ENCODE measurements around the gene NLRC5. TPM values are rescaled to one million over a fixed set of nuclear protein-coding genes. Genes with fewer than 3 reads are reported as not detected.

NLRC5 gene
- total RNA-seq, 2 experiments from 2014 or later: 259 to 263 TPM

DNA sequence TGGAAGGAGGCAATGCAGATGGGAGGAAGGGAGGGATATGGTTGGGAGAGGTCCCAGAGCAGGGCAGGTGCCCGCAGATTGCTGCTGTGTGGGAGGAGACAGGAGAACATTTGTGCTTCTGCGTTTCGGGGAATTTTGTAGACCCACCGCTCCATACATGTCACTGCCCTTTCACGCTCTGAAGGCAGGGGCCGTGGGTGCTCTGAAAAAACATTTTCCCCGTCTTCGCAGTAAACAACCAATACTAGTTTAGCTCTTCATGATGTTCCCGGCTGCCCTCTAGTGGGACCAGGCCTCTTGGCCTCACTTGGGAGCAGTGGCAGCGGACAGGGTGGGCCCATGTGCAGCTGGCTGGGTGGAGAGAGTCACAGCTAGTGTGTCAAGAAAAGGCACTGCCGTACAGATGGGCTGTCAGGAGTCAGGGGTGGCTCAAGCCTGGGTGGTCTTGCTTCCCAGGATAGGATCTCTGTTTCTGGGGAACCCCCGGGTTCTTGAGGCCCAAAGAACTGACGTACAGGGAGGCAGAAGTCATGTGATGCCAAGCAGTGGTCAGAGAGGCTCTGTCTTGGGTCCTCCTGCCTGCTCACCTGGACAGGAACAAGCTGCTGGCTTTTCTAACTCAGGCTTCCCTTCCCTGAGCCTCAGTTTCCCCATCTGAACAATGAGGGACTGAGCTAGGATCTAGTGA, 56.5 kb downstream of the NLRC5 start:
- DNase-seq: no peak
- POLR2A ChIA-PET: interaction anchor here (0.6 to 1.2 kb wide), 4 partner anchors 14 to 140 kb away, joined by 3 to 5 read pairs (median 3); partner anchors contain the start of genes NLRC5, PSME3IP1 and RSPRY1
- H3K27me3 Mint-ChIP-seq: no peaks in the 10 kb centered on the region
- CTCF ChIA-PET: interaction anchor here (3.2 kb wide), 1 partner anchor 82 kb away, joined by 12 read pairs; no protein-coding TSS in a partner anchor
- H3K36me3 Mint-ChIP-seq (ENCODE audit: low read depth): peaks cover 78% of the 10 kb centered on the region
- no peak overlapping the region for H3K27ac Mint-ChIP-seq
- H3K9me3 Mint-ChIP-seq: no peaks in the 10 kb centered on the region
- peaks cover 33% of the 10 kb centered on the region for H3K4me1 Mint-ChIP-seq
- H3K4me3 Mint-ChIP-seq: no peak overlapping the region

- POLR2A ChIA-PET: no interaction called here
- peaks cover 78% of the 10 kb centered on the region for H3K36me3 Mint-ChIP-seq (ENCODE audit: low read depth)
Observed at GRCh38 chr16:57048095-57048494, 58.7 kb downstream of the NLRC5 start.

DNA sequence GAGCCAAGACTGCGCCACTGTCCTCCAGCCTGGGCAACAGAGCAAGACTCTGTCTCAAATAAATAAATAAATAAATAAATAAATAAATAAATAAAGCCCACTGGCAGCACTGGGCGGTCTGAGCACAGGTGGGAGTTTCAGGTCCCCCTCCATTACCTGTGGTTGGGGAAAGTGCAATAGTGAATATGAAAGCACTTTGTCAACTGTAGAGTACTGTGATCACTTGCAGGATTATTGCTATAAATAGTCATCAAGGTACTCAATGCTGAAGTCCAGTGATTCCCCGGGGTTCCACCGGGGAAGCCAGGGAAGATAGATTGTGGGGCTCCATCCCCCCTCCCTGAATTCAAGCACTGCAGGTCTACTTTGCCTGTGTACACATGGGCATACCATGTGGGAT, 60.3 kb downstream of the NLRC5 start:
- H3K36me3 Mint-ChIP-seq (ENCODE audit: low read depth): peaks cover 77% of the 10 kb centered on the region

More at GRCh38 chr16:57048095-57048494, 58.7 kb downstream of the NLRC5 start:
- CTCF ChIA-PET: interaction anchor here (1.5 kb wide), 1 partner anchor 84 kb away, joined by 3 read pairs; no protein-coding TSS in a partner anchor
- Mint-ChIP-seq H3K9me3 (no peaks in the 10 kb centered on the region), H3K4me1 (peaks cover 10% of the 10 kb centered on the region), H3K4me3 (no peak overlapping the region), H3K27me3 (no peaks in the 10 kb centered on the region), H3K27ac (peak overlapping the region; percentile 28)
- DNase-seq: no peak

GRCh38 chr16:57051696-57052228, 62.4 kb downstream of the NLRC5 start:
- Mint-ChIP-seq H3K27ac (no peak overlapping the region), H3K27me3 (no peaks in the 10 kb centered on the region), H3K4me3 (no peak overlapping the region), H3K36me3 (ENCODE audit: low read depth) (peaks cover 79% of the 10 kb centered on the region), H3K9me3 (no peaks in the 10 kb centered on the region), H3K4me1 (peaks cover 4% of the 10 kb centered on the region)
- ChIA-PET CTCF (interaction anchor here (1.2 kb wide), 1 partner anchor 88 kb away, joined by 3 read pairs; no protein-coding TSS in a partner anchor), POLR2A (interaction anchor here (1.1 to 3.9 kb wide), 5 partner anchors 11 to 120 kb away, joined by 3 to 20 read pairs (median 4); partner anchors contain the start of genes HERPUD1 and NLRC5)
- DNase-seq: no peak

More for the DNA sequence above, 60.3 kb downstream of the NLRC5 start:
- no peak for DNase-seq
- Mint-ChIP-seq H3K9me3 (no peaks in the 10 kb centered on the region), H3K4me3 (no peak overlapping the region), H3K27ac (no peak overlapping the region), H3K27me3 (no peaks in the 10 kb centered on the region), H3K4me1 (peaks cover 4% of the 10 kb centered on the region)
- POLR2A ChIA-PET: no interaction called here
- CTCF ChIA-PET: no interaction called here

GRCh38 chr16:57053206-57053605, 63.8 kb downstream of the NLRC5 start:
- POLR2A ChIA-PET: interaction anchor here (1.3 to 3.9 kb wide), 2 partner anchors 12 to 64 kb away, joined by 4 to 20 read pairs; partner anchors contain the start of gene NLRC5
- CTCF ChIA-PET: interaction anchor here (0.8 to 1.6 kb wide), 2 partner anchors 30 to 89 kb away, joined by 3 to 4 read pairs; no protein-coding TSS in a partner anchor
- Mint-ChIP-seq H3K27ac (no peak overlapping the region), H3K36me3 (ENCODE audit: low read depth) (peaks cover 74% of the 10 kb centered on the region), H3K4me1 (peaks cover 3% of the 10 kb centered on the region), H3K9me3 (no peaks in the 10 kb centered on the region), H3K4me3 (no peak overlapping the region), H3K27me3 (no peaks in the 10 kb centered on the region)
- DNase-seq: no peak

DNA sequence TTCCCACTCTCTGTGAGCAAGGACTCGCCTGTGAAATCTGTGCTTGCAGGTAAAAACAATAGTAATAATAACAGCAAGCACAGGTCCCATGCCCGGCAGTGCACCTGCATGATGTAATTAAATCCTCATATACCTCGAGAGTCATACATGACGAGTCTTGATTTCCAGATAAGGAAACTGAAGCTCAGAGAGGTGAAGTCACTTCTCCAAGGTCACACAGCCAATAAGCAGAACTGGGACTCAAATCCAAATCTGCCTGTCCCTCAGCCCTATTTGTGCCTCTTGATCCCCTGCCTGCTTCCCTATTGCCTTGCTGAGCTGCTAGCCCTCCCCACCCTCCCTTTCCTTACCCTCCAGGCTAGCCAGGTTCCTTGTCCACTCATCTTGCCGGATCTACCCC, 65.0 kb downstream of the NLRC5 start:
- CTCF ChIA-PET: no interaction called here
- H3K9me3 Mint-ChIP-seq: no peaks in the 10 kb centered on the region
- POLR2A ChIA-PET: no interaction called here
- no peaks in the 10 kb centered on the region for H3K27me3 Mint-ChIP-seq
- peaks cover 73% of the 10 kb centered on the region for H3K36me3 Mint-ChIP-seq (ENCODE audit: low read depth)
- DNase-seq: no peak
- H3K4me3 Mint-ChIP-seq: no peak overlapping the region
- no peak overlapping the region for H3K27ac Mint-ChIP-seq
- H3K4me1 Mint-ChIP-seq: no peaks in the 10 kb centered on the region

- Mint-ChIP-seq H3K9me3 (no peaks in the 10 kb centered on the region), H3K36me3 (ENCODE audit: low read depth) (peaks cover 77% of the 10 kb centered on the region), H3K27me3 (no peaks in the 10 kb centered on the region), H3K4me3 (no peak overlapping the region), H3K4me1 (no peaks in the 10 kb centered on the region), H3K27ac (no peak overlapping the region)
- ChIA-PET CTCF (no interaction called here), POLR2A (no interaction called here)
- no peak for DNase-seq
Observed at GRCh38 chr16:57054771-57055170, 65.4 kb downstream of the NLRC5 start.

DNA sequence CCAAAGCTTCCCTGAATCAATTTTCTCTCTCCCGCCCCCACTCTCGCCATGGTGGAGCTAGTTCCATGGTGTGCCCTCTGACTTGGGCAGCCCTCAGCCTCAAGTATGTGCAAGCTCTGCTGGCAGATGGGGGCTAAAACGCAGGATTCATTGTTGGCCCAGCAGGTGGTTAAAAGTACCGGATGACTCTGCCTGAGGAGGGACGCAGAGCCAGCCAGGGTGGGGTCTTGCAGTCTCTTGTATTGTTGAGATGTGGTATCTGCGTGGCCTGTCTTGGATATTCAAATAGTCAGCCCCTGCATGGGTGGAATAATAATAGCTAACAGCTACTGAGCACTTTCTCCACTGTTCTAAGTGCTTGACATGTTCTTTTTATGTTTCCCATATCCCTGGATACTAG, 66.3 kb downstream of the NLRC5 start:
- Mint-ChIP-seq H3K4me3 (no peak overlapping the region), H3K4me1 (no peaks in the 10 kb centered on the region), H3K9me3 (no peaks in the 10 kb centered on the region), H3K36me3 (ENCODE audit: low read depth) (peaks cover 80% of the 10 kb centered on the region), H3K27ac (no peak overlapping the region), H3K27me3 (no peaks in the 10 kb centered on the region)
- DNase-seq: no peak
- CTCF ChIA-PET: interaction anchor here (1.2 kb wide), 1 partner anchor 90 kb away, joined by 3 read pairs; no protein-coding TSS in a partner anchor
- POLR2A ChIA-PET: no interaction called here

GRCh38 chr16:57058291-57058861, 69.0 kb downstream of the NLRC5 start:
- Mint-ChIP-seq H3K27me3 (no peaks in the 10 kb centered on the region), H3K4me1 (no peaks in the 10 kb centered on the region), H3K9me3 (no peaks in the 10 kb centered on the region), H3K4me3 (no peak overlapping the region), H3K27ac (no peak overlapping the region), H3K36me3 (ENCODE audit: low read depth) (peaks cover 74% of the 10 kb centered on the region)
- POLR2A ChIA-PET: interaction anchor here (1.1 kb wide), 2 partner anchors 9 to 14 kb away, joined by 3 to 4 read pairs; no protein-coding TSS in a partner anchor
- no peak for DNase-seq
- CTCF ChIA-PET: no interaction called here

DNA sequence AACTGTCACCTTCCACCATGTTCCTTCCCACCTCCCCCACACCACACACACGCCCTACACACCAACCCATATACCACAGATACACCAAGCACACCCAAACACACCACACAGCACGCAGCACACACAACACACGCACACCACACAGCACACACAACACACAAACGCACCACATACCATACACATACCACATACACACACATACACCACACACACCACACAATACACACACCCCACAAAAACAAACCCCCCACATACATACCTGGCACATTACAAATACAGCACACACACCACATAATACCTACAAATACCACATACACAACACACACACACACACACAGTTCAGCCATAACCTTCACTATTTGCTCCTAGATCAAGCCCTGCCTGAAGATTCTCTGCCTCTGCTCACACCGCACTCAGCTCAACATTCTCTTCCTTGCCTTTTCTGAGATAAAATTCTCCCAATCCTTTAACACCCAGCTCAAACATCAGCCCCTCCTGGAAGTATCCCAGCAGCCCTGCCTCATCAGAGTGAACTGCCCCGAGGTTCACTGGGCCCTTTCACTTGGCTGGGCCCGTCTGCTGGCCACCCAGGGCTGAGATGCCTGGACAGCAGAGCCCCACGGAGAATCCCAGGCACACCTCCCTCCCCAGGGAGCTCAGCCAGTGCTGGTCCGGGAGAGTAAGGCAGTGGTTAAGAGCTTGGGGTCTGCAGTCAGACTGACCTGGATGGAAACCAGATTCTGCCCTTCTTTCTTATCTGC, 71.1 kb downstream of the NLRC5 start:
- H3K4me3 Mint-ChIP-seq: no peak overlapping the region
- no peaks in the 10 kb centered on the region for H3K9me3 Mint-ChIP-seq
- no peaks in the 10 kb centered on the region for H3K27me3 Mint-ChIP-seq
- H3K36me3 Mint-ChIP-seq (ENCODE audit: low read depth): peaks cover 62% of the 10 kb centered on the region
- peak overlapping the region; percentile 16 for H3K27ac Mint-ChIP-seq
- DNase-seq: no peak
- no peaks in the 10 kb centered on the region for H3K4me1 Mint-ChIP-seq
- ChIA-PET CTCF (interaction anchor here (0.8 kb wide), 1 partner anchor 23 kb away, joined by 4 read pairs; no protein-coding TSS in a partner anchor), POLR2A (interaction anchor here (1.1 kb wide), 1 partner anchor 9 kb away, joined by 7 read pairs; no protein-coding TSS in a partner anchor)

DNA sequence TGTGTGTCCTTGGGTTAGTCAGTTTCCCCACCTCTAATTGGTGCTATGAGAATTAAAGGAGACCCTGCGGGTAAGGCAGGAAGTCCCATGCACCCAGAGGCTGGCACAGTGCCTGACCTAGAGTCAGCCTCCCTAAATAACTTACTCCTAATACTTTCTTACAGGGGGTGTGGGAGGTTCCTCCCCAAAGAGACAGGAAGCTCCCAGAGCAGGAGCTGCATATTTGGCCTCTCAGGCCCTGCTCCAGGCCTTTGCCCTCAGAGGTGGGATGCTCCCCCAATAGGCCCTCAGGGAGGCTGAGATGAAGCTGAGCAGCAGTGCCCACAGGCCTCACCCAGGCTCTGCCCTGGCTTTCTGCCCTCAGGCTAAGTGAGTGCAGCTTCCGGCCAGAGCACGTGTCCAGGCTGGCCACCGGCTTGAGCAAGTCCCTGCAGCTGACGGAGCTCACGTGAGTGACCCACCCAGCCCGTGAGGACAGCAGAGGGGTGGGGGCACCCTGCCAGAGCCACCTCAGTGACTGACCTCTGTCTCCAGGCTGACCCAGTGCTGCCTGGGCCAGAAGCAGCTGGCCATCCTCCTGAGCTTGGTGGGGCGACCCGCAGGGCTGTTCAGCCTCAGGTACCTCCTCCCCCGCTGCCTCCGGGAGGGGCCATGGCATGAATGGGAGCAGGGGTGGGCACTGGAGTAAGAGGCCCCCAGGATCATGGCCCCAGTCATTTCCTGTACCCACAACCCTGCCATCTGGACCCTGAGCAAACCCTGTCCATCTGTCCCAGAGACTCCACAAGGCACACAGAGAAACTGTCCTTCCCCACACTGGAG, 71.9 kb downstream of the NLRC5 start:
- no peak overlapping the region for H3K27ac Mint-ChIP-seq
- H3K9me3 Mint-ChIP-seq: no peaks in the 10 kb centered on the region
- H3K27me3 Mint-ChIP-seq: no peaks in the 10 kb centered on the region
- H3K36me3 Mint-ChIP-seq (ENCODE audit: low read depth): peaks cover 62% of the 10 kb centered on the region
- DNase-seq: no peak
- ChIA-PET POLR2A (interaction anchor here (1.1 kb wide), 1 partner anchor 8 kb away, joined by 7 read pairs; no protein-coding TSS in a partner anchor), CTCF (interaction anchor here (0.8 kb wide), 1 partner anchor 22 kb away, joined by 4 read pairs; no protein-coding TSS in a partner anchor)
- H3K4me3 Mint-ChIP-seq: no peak overlapping the region
- H3K4me1 Mint-ChIP-seq: no peaks in the 10 kb centered on the region

GRCh38 chr16:57062329-57062728, 73.0 kb downstream of the NLRC5 start:
- DNase-seq: no peak
- Mint-ChIP-seq H3K36me3 (ENCODE audit: low read depth) (peaks cover 70% of the 10 kb centered on the region), H3K27ac (no peak overlapping the region), H3K9me3 (no peaks in the 10 kb centered on the region), H3K27me3 (no peaks in the 10 kb centered on the region), H3K4me3 (no peak overlapping the region), H3K4me1 (no peaks in the 10 kb centered on the region)
- ChIA-PET CTCF (no interaction called here), POLR2A (no interaction called here)

Data from activated CD4-positive, alpha-beta memory T cell treated with anti-CD3 and anti-CD28 coated beads, Interleukin-2, amount 10 ng/mL, durations not matched to agents 7 days and 5 days (primary cell).